ENCODE data around the gene COX6A2.

DNA sequence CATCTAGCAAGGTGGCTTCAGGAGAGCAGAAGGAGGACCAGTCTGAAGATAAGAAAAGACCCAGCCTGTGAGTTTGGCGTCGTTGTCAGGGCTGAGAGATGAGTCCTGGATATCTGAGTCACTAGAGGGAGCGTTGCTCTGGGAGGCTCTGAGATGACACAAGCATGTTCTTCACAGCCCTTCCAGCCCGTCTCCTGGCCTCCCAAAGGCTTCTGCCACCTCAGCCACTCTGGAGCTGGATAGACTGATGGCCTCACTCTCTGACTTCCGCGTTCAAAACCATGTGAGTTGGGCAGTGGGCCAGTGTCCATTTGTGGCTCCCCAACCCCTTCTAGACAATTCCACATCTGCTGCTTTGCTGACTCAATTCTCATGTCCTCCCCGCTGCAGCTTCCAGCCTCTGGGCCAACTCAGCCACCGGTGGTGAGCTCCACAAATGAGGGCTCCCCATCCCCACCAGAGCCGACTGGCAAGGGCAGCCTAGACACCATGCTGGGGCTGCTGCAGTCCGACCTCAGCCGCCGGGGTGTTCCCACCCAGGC lies 46.1 kb upstream of the COX6A2 start:
- TF ChIP-seq, protein P1, sequence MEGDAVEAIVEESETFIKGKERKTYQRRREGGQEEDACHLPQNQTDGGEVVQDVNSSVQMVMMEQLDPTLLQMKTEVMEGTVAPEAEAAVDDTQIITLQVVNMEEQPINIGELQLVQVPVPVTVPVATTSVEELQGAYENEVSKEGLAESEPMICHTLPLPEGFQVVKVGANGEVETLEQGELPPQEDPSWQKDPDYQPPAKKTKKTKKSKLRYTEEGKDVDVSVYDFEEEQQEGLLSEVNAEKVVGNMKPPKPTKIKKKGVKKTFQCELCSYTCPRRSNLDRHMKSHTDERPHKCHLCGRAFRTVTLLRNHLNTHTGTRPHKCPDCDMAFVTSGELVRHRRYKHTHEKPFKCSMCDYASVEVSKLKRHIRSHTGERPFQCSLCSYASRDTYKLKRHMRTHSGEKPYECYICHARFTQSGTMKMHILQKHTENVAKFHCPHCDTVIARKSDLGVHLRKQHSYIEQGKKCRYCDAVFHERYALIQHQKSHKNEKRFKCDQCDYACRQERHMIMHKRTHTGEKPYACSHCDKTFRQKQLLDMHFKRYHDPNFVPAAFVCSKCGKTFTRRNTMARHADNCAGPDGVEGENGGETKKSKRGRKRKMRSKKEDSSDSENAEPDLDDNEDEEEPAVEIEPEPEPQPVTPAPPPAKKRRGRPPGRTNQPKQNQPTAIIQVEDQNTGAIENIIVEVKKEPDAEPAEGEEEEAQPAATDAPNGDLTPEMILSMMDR (IDR thresholded peaks at IDR 0.05), result no peak
- no peak for TF ChIP-seq POLR2A (IDR thresholded peaks at IDR 0.05)

Measured in adrenal gland (tissue), 5 donors.